ENCODE measurements around the gene RNF148.

DNA sequence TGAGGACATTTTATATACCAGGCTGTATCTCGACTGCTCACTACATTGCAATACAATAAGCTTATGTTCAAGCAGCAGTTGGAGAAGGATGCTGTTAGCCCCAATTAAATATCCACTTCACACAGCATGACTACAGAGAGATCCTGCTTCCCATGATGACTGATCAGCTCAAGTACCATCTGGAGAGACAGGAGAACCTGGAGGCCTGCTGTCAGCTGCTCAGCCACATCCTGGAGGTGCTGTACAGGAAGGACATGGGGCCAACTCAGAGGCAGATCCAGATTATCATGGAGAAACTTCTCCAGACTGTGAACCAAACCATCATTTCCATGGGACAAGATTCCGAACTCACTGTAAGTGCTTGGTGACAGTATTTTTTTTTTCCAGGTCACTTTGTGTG is 26.3 kb downstream of the RNF148 start:
- TF ChIP-seq EZH2 (IDR thresholded peaks at IDR 0.05; ENCODE audit: borderline replicate concordance, low read length): no peak
- TF ChIP-seq, protein P1, sequence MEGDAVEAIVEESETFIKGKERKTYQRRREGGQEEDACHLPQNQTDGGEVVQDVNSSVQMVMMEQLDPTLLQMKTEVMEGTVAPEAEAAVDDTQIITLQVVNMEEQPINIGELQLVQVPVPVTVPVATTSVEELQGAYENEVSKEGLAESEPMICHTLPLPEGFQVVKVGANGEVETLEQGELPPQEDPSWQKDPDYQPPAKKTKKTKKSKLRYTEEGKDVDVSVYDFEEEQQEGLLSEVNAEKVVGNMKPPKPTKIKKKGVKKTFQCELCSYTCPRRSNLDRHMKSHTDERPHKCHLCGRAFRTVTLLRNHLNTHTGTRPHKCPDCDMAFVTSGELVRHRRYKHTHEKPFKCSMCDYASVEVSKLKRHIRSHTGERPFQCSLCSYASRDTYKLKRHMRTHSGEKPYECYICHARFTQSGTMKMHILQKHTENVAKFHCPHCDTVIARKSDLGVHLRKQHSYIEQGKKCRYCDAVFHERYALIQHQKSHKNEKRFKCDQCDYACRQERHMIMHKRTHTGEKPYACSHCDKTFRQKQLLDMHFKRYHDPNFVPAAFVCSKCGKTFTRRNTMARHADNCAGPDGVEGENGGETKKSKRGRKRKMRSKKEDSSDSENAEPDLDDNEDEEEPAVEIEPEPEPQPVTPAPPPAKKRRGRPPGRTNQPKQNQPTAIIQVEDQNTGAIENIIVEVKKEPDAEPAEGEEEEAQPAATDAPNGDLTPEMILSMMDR (IDR thresholded peaks at IDR 0.05; ENCODE audit: low read length): no peak
